ENCODE results near the gene ADAT2. TPM values are rescaled to one million over a fixed set of nuclear protein-coding genes. Genes with fewer than 3 reads are reported as not detected.
A peak's percentile ranks its signal among the peaks of the same experiment; 100 is the strongest.

Gene ADAT2
- total and polyA plus RNA-seq, 10 of the 15 experiments (the other 5 are each of a cell fraction or from before 2014, with no cell fraction given), result 7.8 to 38.6 (median 17.3) TPM

- TF ChIP-seq CUX1 (IDR thresholded peaks at IDR 0.05; ENCODE audit: insufficient replicate concordance, low read depth, low read length) (no peak), CTCF (IDR thresholded peaks at IDR 0.05 in 2 of 3, conservative IDR thresholded peaks at IDR 0.05 in 1 of 3; ENCODE audit: control insufficient read depth in 2 of 3, extremely low read depth in 1 of 3, insufficient read depth in 1 of 3, low read depth in 3 of 3, low read length in 3 of 3) (no peak), EGR1 (IDR thresholded peaks at IDR 0.05; ENCODE audit: borderline replicate concordance in 1 of 2, low read depth in 2 of 2, low read length in 2 of 2) (peak in 1 of 2 experiments; percentile 58; a peak in 1 of 3 replicates), BHLHE40 (IDR thresholded peaks at IDR 0.05; ENCODE audit: borderline replicate concordance in 1 of 2, low read depth in 2 of 2, low read length in 1 of 2) (no peak), MLLT1 (IDR thresholded peaks at IDR 0.05) (no peak)
- TF ChIP-seq, protein P1, sequence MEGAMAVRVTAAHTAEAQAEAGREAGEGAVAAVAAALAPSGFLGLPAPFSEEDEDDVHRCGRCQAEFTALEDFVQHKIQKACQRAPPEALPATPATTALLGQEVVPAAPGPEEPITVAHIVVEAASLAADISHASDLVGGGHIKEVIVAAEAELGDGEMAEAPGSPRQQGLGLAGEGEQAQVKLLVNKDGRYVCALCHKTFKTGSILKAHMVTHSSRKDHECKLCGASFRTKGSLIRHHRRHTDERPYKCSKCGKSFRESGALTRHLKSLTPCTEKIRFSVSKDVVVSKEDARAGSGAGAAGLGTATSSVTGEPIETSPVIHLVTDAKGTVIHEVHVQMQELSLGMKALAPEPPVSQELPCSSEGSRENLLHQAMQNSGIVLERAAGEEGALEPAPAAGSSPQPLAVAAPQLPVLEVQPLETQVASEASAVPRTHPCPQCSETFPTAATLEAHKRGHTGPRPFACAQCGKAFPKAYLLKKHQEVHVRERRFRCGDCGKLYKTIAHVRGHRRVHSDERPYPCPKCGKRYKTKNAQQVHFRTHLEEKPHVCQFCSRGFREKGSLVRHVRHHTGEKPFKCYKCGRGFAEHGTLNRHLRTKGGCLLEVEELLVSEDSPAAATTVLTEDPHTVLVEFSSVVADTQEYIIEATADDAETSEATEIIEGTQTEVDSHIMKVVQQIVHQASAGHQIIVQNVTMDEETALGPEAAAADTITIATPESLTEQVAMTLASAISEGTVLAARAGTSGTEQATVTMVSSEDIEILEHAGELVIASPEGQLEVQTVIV (IDR thresholded peaks at IDR 0.05; ENCODE audit: borderline replicate concordance, partially characterized antibody), result no peak
- TF ChIP-seq, protein P2, sequence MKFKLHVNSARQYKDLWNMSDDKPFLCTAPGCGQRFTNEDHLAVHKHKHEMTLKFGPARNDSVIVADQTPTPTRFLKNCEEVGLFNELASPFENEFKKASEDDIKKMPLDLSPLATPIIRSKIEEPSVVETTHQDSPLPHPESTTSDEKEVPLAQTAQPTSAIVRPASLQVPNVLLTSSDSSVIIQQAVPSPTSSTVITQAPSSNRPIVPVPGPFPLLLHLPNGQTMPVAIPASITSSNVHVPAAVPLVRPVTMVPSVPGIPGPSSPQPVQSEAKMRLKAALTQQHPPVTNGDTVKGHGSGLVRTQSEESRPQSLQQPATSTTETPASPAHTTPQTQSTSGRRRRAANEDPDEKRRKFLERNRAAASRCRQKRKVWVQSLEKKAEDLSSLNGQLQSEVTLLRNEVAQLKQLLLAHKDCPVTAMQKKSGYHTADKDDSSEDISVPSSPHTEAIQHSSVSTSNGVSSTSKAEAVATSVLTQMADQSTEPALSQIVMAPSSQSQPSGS (IDR thresholded peaks at IDR 0.05; ENCODE audit: low read length), result peak; percentile 42; the same call in 1 of the 2 replicates
Measured at GRCh38 chr6:143406673-143407072, 43.8 kb downstream of the ADAT2 start (continued).

All from GM12878 (cell line).